RWPE2 (cell line): ENCODE measurements around the gene TSR1.

Experiments used
- ATAC-seq: fragments of 200-7000 bp; cut with Tn5 transposase; 3 replicates; pipeline ENCODE4 v1.9.1; 2021; ENCODE audit warnings: low read depth
- DNase-seq: peaks from one replicate; pipeline ENCODE4 v3.0.0-alpha.2; 2020; ENCODE audit warnings: low spot score
- H3K27ac ChIP-seq: fragments of 450-650 bp; 2 replicates; pipeline ENCODE4 v1.5.1; 2017; ENCODE audit warnings: mild to moderate bottlenecking; ENCODE audit not compliant: poor library complexity, severe bottlenecking
- H3K27me3 ChIP-seq: fragments of 250-450 bp; sonication (Bioruptor Pico); 2 replicates; pipeline ENCODE4 v1.5.1; 2021; ENCODE audit warnings: mild to moderate bottlenecking, moderate library complexity; ENCODE audit not compliant: insufficient read depth, poor library complexity, severe bottlenecking
- H3K36me3 ChIP-seq: fragments of 250-450 bp; sonication (Bioruptor Pico); 2 replicates; pipeline ENCODE4 v1.5.1; 2020; ENCODE audit warnings: low read depth, mild to moderate bottlenecking, moderate library complexity
- H3K4me1 ChIP-seq: fragments of 250-450 bp; sonication (Bioruptor Pico); 2 replicates; pipeline ENCODE4 v1.5.1; 2021; ENCODE audit warnings: mild to moderate bottlenecking, moderate library complexity; ENCODE audit not compliant: insufficient read depth, poor library complexity, severe bottlenecking
- H3K4me3 ChIP-seq: fragments of 250-450 bp; sonication (Bioruptor Pico); 2 replicates; pipeline ENCODE4 v1.5.1; 2021; ENCODE audit warnings: mild to moderate bottlenecking, moderate library complexity; ENCODE audit not compliant: severe bottlenecking
- H3K9me3 ChIP-seq: fragments of 250-450 bp; sonication (Bioruptor Pico); 2 replicates; pipeline ENCODE4 v1.5.1; 2021; ENCODE audit warnings: mild to moderate bottlenecking, moderate library complexity; ENCODE audit not compliant: severe bottlenecking
- CTCF ChIP-seq: fragments of 450-650 bp; IDR thresholded peaks from one replicate; pipeline ENCODE4 v1.5.1; 2017; ENCODE audit warnings: mild to moderate bottlenecking, moderate library complexity; ENCODE audit not compliant: poor library complexity, severe bottlenecking

The TSR1 gene

DNA sequence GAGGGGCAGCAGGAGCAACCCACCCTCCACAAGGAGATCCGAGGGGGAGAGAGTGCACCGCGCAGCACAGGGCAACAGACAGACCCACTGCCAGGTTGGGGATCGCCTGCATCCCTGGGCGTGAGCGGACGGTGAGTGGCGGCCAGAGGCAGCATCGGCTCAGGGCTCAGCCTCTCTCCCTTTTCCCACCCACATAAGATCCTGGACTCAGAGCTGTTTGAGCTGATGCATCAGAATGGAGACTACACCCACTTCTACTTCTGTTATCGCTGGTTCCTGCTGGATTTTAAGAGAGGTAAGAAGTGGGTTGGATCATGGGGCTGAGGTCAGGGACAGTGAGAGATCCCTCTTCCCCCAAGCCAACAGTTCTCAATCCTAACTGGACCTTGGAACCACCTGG, 41.4 kb upstream of the TSR1 start:
- no peak for TF ChIP-seq CTCF
- ATAC-seq (no peak), DNase-seq (no peak)
- no peaks in the 10 kb centered on the region for H3K27me3 ChIP-seq
- no peak overlapping the region for H3K27ac ChIP-seq
- no peaks in the 10 kb centered on the region for H3K4me1 ChIP-seq
- H3K36me3 ChIP-seq, result peaks cover 26% of the 10 kb centered on the region
- H3K4me3 ChIP-seq, result no peak overlapping the region
- no peaks in the 10 kb centered on the region for H3K9me3 ChIP-seq

DNA sequence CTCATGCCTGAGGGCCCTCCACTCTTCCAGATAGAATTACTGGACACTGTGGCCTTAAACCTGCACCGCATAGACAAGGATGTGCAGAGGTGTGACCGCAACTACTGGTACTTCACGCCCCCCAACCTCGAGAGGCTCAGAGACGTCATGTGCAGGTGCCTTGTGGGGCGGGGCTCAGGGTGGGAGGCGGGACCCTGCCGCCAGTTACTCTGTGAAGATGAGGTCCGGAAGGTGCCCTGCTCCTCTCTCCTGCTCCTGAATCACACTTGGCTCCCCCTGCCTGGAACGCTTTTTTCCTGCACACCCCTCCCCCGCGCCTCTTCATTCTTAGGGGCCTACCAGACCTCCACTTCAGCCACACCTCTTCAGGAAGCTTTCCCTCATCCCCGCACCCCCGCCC, 39.9 kb upstream of the TSR1 start:
- ATAC-seq, result no peak
- no peak for DNase-seq
- H3K9me3 ChIP-seq, result no peaks in the 10 kb centered on the region
- no peak overlapping the region for H3K4me3 ChIP-seq
- H3K27ac ChIP-seq, result no peak overlapping the region
- peaks cover 28% of the 10 kb centered on the region for H3K36me3 ChIP-seq
- TF ChIP-seq CTCF, result no peak
- H3K4me1 ChIP-seq, result no peaks in the 10 kb centered on the region
- H3K27me3 ChIP-seq, result no peaks in the 10 kb centered on the region

- Histone ChIP-seq H3K27ac (no peak overlapping the region), H3K4me3 (no peak overlapping the region), H3K27me3 (no peaks in the 10 kb centered on the region), H3K4me1 (no peaks in the 10 kb centered on the region), H3K36me3 (peaks cover 28% of the 10 kb centered on the region), H3K9me3 (no peaks in the 10 kb centered on the region)
- ATAC-seq, result no peak
- no peak for DNase-seq
- TF ChIP-seq CTCF, result no peak
Observed at GRCh38 chr17:2375406-2375805, 39.1 kb upstream of the TSR1 start.

DNA sequence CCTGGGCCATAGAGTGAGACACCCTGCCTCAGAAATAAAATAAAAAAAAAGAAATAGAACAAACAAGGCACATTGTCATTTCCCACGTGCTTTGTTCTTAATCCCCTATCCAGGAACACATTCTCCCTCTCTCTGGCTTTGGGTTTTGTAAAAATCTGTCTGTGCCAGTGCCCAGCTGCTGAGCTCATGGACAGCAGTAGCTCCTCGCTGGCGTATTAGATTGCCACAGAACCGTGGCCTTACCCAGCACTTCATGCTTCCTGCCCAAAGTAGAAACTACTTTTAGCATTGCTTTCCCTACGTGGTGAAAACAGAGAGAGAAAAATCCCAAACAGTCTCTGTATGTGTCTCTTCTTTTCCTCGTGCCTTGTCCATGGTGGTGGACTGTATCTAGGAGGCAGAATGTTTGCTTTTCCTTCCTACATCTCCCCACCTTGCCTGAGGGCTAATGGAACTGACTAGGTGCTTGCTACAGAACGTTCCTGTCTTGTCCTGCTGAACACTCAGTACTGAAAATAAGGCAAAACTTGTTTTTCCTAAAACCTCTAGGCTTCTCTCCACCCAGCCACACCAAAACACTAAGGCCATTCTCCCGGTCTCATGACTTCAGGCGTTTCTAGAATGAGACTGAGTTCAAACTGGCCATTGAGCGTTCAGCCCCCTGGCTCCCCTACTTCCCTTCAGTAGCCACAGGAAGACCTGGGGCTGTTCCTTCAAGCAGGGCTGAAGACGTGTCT, 38.5 kb upstream of the TSR1 start:
- Histone ChIP-seq H3K4me3 (no peak overlapping the region), H3K27me3 (no peaks in the 10 kb centered on the region), H3K27ac (no peak overlapping the region), H3K9me3 (no peaks in the 10 kb centered on the region), H3K4me1 (no peaks in the 10 kb centered on the region), H3K36me3 (peaks cover 26% of the 10 kb centered on the region)
- DNase-seq (no peak), ATAC-seq (peak; percentile 11; the same call in 1 of the 3 replicates)
- no peak for TF ChIP-seq CTCF

DNA sequence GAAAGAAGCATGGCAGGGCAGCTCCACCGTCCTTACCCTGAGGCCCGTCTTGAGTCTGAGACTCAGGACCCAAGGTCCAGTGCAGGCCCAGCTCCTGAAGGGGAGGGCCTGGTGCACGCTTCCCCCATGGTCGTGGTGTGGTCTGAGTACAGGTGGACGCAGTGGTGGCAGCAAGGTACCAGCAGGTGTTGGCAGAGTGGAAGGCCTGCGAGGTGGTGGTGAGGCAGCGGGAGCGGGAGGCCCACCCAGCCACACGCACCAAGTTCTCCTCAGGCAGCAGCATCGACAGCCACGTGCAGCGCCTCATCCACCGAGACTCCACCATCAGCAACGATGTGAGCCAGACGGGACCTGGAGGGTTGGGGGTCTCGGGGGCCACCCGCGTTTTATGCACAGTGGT, 36.9 kb upstream of the TSR1 start:
- no peaks in the 10 kb centered on the region for H3K27me3 ChIP-seq
- no peaks in the 10 kb centered on the region for H3K9me3 ChIP-seq
- DNase-seq (no peak), ATAC-seq (no peak)
- no peak for TF ChIP-seq CTCF
- H3K4me1 ChIP-seq, result no peaks in the 10 kb centered on the region
- no peak overlapping the region for H3K27ac ChIP-seq
- no peak overlapping the region for H3K4me3 ChIP-seq
- peaks cover 24% of the 10 kb centered on the region for H3K36me3 ChIP-seq
